Caco-2 (cell line): Measurements from ENCODE around the gene ATP8B4. TPM values are rescaled to one million over a fixed set of nuclear protein-coding genes. Genes with fewer than 3 reads are reported as not detected.

ENCODE experiments used
- BruUV-seq: library from RNA; stranded (reverse); fragments of 400-500 nt; replicated peaks from 2 replicates; lab custom pipeline; 2021; lab: Mats Ljungman, UMichigan
- CTCF ChIA-PET: fragments of 300-600 bp; sonication (Branson Sonifier 250); formaldehyde crosslinking; loops from one replicate; lab custom pipeline; 2022; ENCODE audit warnings: antibody characterized with exemption; lab: Charles Lee
- POLR2A ChIA-PET: fragments of 300-600 bp; sonication (Branson Sonifier 250); formaldehyde crosslinking; loops from one replicate; lab custom pipeline; 2022; ENCODE audit warnings: antibody characterized with exemption; lab: Charles Lee
- DNase-seq, 2 experiments: peaks; one replicate each; pipeline versions ENCODE4 v3.0.0 to v3.0.0-alpha.2; 2020 to 2022
- H3K27me3 ChIP-seq: replicated peaks from 2 replicates; pipeline ENCODE4 v1.6.0; 2011; ENCODE audit warnings: low read length; ENCODE audit not compliant: control insufficient read depth, insufficient read depth
- H3K36me3 ChIP-seq: 2 replicates; pipeline ENCODE4 v1.5.1; 2011; ENCODE audit warnings: low read length; ENCODE audit not compliant: control insufficient read depth, insufficient read depth
- H3K4me1 ChIP-seq: fragments of 250-450 bp; sonication (Bioruptor Pico); 2 replicates; pipeline ENCODE4 v1.5.1; 2020; ENCODE audit warnings: mild to moderate bottlenecking
- H3K4me3 ChIP-seq: 2 replicates; pipeline ENCODE4 v1.5.1; 2011; ENCODE audit warnings: low read depth, mild to moderate bottlenecking, control low read depth, low read length
- H3K9me3 ChIP-seq: fragments of 250-450 bp; sonication (Bioruptor Pico); 2 replicates; pipeline ENCODE4 v1.5.1; 2020; ENCODE audit warnings: mild to moderate bottlenecking, moderate library complexity
- H3K27ac Mint-ChIP-seq: one replicate; pipeline ENCODE4 v1.8.0; 2022; ENCODE audit warnings: mixed read lengths; ENCODE audit not compliant: unreplicated experiment
- H3K27me3 Mint-ChIP-seq: one replicate; pipeline ENCODE4 v1.8.0; 2022; ENCODE audit warnings: mixed read lengths; ENCODE audit not compliant: insufficient read depth, unreplicated experiment
- H3K36me3 Mint-ChIP-seq: one replicate; pipeline ENCODE4 v1.8.0; 2022; ENCODE audit warnings: mild to moderate bottlenecking, mixed read lengths; ENCODE audit not compliant: insufficient read depth, unreplicated experiment
- H3K4me1 Mint-ChIP-seq: one replicate; pipeline ENCODE4 v1.8.0; 2022; ENCODE audit warnings: low read depth, mixed read lengths; ENCODE audit not compliant: unreplicated experiment
- H3K4me3 Mint-ChIP-seq: one replicate; pipeline ENCODE4 v1.8.0; 2022; ENCODE audit warnings: mild to moderate bottlenecking, moderate library complexity, mixed read lengths; ENCODE audit not compliant: unreplicated experiment
- H3K9me3 Mint-ChIP-seq: one replicate; pipeline ENCODE4 v1.8.0; 2022; ENCODE audit warnings: mixed read lengths; ENCODE audit not compliant: unreplicated experiment
- intact Hi-C: fragments of 100-400 bp; cut with micrococcal nuclease; formaldehyde crosslinking; loops from one replicate; pipeline ENCODE4 v1.10.0; 2022; ENCODE audit not compliant: unreplicated experiment
- total RNA-seq: library from RNA; stranded (reverse); gene quantifications from 2 replicates; pipeline ENCODE4 v1.2.3, GENCODE V29; 2022
- TF ChIP-seq, protein P1 (sequence below), 2 experiments: fragments of 200-600 bp in 1 of 2; IDR thresholded peaks; 1 replicate in 1 of 2; 2 replicates in 1 of 2; pipeline versions ENCODE4 v1.5.1 to v1.8.0; 2011 to 2022; ENCODE audit warnings: antibody characterized with exemption in 1 of 2, control low read depth in 1 of 2, inconsistent platforms in 1 of 2, low read depth in 1 of 2, low read length in 1 of 2, mild to moderate bottlenecking in 1 of 2, moderate library complexity in 1 of 2; ENCODE audit not compliant: insufficient read depth in 1 of 2, severe bottlenecking in 1 of 2, unreplicated experiment in 1 of 2

ATP8B4 gene
- total RNA-seq, 1 experiment from 2014 or later, result 0.57 TPM

DNA sequence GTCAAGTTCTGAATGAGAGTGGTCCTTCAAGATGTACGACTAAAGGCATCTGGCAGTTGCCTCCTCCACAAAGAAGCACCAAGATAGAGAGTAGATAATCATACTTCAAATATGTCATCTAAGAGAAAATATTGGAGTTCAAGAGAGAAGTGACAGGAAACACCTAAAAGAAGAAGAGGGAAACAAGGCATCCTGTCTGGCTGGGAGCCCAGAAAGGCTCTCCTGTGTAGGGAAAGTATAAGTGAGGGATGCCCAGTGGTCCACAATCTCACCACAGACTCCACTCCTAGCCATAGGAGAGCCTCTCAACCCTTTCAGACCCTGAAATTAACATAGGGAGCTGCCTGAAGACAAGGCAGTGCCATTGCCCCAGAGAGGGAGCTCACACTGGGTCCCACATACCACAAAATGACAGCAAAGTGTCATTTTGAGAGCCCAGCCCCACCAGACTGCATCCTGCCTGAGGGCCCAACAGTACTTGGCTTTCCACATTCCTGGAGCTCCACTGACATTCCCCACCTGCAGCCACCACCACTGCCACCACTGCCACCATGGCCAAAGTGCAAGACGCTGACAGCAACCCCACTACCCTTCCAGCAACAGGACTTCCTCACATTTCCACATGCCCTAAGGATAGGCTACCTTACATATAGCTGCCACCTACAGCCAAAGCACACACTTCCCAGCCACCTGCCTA is 210.6 kb downstream of the ATP8B4 start:
- no peak overlapping the region for H3K4me3 Mint-ChIP-seq
- H3K36me3 Mint-ChIP-seq, result peaks cover 4% of the 10 kb centered on the region
- ChIA-PET POLR2A (no interaction called here), CTCF (no interaction called here)
- intact Hi-C loops, result loop anchor here (10.0 kb wide), 1 partner anchor 96 kb away; no protein-coding TSS in a partner anchor
- no peak for DNase-seq
- Histone ChIP-seq H3K9me3 (peaks cover 11% of the 10 kb centered on the region), H3K4me1 (no peaks in the 10 kb centered on the region), H3K27me3 (no peaks in the 10 kb centered on the region), H3K4me3 (no peak overlapping the region), H3K36me3 (no peaks in the 10 kb centered on the region)
- BruUV-seq, result no TSS peak
- no peaks in the 10 kb centered on the region for H3K4me1 Mint-ChIP-seq
- H3K27ac Mint-ChIP-seq, result no peak overlapping the region
- H3K9me3 Mint-ChIP-seq, result no peaks in the 10 kb centered on the region
- TF ChIP-seq, protein P1, sequence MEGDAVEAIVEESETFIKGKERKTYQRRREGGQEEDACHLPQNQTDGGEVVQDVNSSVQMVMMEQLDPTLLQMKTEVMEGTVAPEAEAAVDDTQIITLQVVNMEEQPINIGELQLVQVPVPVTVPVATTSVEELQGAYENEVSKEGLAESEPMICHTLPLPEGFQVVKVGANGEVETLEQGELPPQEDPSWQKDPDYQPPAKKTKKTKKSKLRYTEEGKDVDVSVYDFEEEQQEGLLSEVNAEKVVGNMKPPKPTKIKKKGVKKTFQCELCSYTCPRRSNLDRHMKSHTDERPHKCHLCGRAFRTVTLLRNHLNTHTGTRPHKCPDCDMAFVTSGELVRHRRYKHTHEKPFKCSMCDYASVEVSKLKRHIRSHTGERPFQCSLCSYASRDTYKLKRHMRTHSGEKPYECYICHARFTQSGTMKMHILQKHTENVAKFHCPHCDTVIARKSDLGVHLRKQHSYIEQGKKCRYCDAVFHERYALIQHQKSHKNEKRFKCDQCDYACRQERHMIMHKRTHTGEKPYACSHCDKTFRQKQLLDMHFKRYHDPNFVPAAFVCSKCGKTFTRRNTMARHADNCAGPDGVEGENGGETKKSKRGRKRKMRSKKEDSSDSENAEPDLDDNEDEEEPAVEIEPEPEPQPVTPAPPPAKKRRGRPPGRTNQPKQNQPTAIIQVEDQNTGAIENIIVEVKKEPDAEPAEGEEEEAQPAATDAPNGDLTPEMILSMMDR (IDR thresholded peaks at IDR 0.05; ENCODE audit: insufficient read depth in 1 of 2, low read depth in 1 of 2, low read length in 1 of 2, severe bottlenecking in 1 of 2, unreplicated experiment in 1 of 2), result no peak
- peaks cover 20% of the 10 kb centered on the region for H3K27me3 Mint-ChIP-seq

DNA sequence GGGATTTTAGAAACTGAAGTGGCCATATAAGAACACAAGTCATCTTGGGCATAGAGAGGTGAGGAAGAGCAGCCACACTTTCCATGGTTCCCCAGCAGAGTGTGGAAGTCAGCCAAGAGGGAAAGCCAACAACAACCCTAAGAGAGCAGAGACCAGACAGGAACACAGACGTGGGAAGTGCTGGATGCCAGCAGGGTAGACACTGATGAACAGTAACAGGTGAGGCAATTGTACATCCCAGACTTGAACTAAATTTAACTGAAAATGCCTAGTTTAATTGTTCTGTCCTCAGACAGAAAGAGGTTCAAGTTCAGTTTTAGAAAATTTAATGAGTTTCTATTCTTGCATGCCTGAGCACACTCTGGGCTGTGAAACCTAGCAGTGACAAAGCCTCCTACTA is 212.1 kb downstream of the ATP8B4 start:
- no peak overlapping the region for H3K4me3 Mint-ChIP-seq
- H3K36me3 Mint-ChIP-seq, result no peaks in the 10 kb centered on the region
- no peaks in the 10 kb centered on the region for H3K4me1 Mint-ChIP-seq
- Histone ChIP-seq H3K4me1 (no peaks in the 10 kb centered on the region), H3K9me3 (peaks cover 11% of the 10 kb centered on the region), H3K36me3 (no peaks in the 10 kb centered on the region), H3K4me3 (no peak overlapping the region), H3K27me3 (no peaks in the 10 kb centered on the region)
- TF ChIP-seq, protein P1 (IDR thresholded peaks at IDR 0.05; ENCODE audit: insufficient read depth in 1 of 2, low read depth in 1 of 2, low read length in 1 of 2, severe bottlenecking in 1 of 2, unreplicated experiment in 1 of 2), result no peak
- H3K9me3 Mint-ChIP-seq, result no peaks in the 10 kb centered on the region
- H3K27me3 Mint-ChIP-seq, result peaks cover 16% of the 10 kb centered on the region
- BruUV-seq, result no TSS peak
- no peak for DNase-seq
- no peak overlapping the region for H3K27ac Mint-ChIP-seq
- CTCF ChIA-PET, result no interaction called here
- POLR2A ChIA-PET, result no interaction called here
- intact Hi-C loops, result loop anchor here (10.0 kb wide), 1 partner anchor 98 kb away; no protein-coding TSS in a partner anchor

GRCh38 chr15:49905221-49905620 is 213.8 kb downstream of the ATP8B4 start:
- Histone ChIP-seq H3K27me3 (no peaks in the 10 kb centered on the region), H3K4me1 (no peaks in the 10 kb centered on the region), H3K4me3 (no peak overlapping the region), H3K36me3 (no peaks in the 10 kb centered on the region), H3K9me3 (peaks cover 4% of the 10 kb centered on the region)
- no peak overlapping the region for H3K4me3 Mint-ChIP-seq
- ChIA-PET POLR2A (no interaction called here), CTCF (no interaction called here)
- no peaks in the 10 kb centered on the region for H3K36me3 Mint-ChIP-seq
- H3K9me3 Mint-ChIP-seq, result no peaks in the 10 kb centered on the region
- no TSS peak for BruUV-seq
- no peaks in the 10 kb centered on the region for H3K4me1 Mint-ChIP-seq
- intact Hi-C loops, result loop anchor here (10.0 kb wide), 1 partner anchor 100 kb away; no protein-coding TSS in a partner anchor
- TF ChIP-seq, protein P1 (IDR thresholded peaks at IDR 0.05; ENCODE audit: insufficient read depth in 1 of 2, low read depth in 1 of 2, low read length in 1 of 2, severe bottlenecking in 1 of 2, unreplicated experiment in 1 of 2), result no peak
- peaks cover 10% of the 10 kb centered on the region for H3K27me3 Mint-ChIP-seq
- DNase-seq, result no peak
- no peak overlapping the region for H3K27ac Mint-ChIP-seq
